ENCODE data around the gene AP1B1. TPM values are rescaled to one million over a fixed set of nuclear protein-coding genes. Genes with fewer than 3 reads are reported as not detected.

Gene AP1B1
- total and polyA plus RNA-seq, 2 donors from 2014 or later = 50.5 to 82.9 TPM

GRCh38 chr22:29301716-29302401 is 86.5 kb downstream of the AP1B1 start:
- Histone ChIP-seq H3K36me3 (ENCODE audit: control insufficient read depth in 2 of 3, insufficient read depth in 3 of 3, low read length in 3 of 3) (peaks cover 14 to 30% (median 28%) of the 10 kb centered on the region in 3 donors), H3K27ac (ENCODE audit: low read depth in 2 of 2, low read length in 2 of 2) (no peak overlapping the region)
- DNase-seq = no peak

GRCh38 chr22:29300807-29301601 is 87.4 kb downstream of the AP1B1 start:
- H3K9ac ChIP-seq (ENCODE audit: low read length in 3 of 3) = no peak overlapping the region
- intact Hi-C loops (cut with DNase I) = no loop called here
- no peak overlapping the region for H3K27ac ChIP-seq (ENCODE audit: low read depth in 2 of 2, low read length in 2 of 2)
- H3K4me3 ChIP-seq (ENCODE audit: low read length in 3 of 3) = no peak overlapping the region
- peaks cover 0 to 14% (median 7%) of the 10 kb centered on the region in 3 donors for H3K4me1 ChIP-seq (ENCODE audit: control insufficient read depth in 2 of 3, insufficient read depth in 2 of 3, low read depth in 1 of 3, low read length in 3 of 3)
- no peak for TF ChIP-seq CTCF (IDR thresholded peaks at IDR 0.05; ENCODE audit: borderline replicate concordance, extremely low read depth, insufficient read depth)
- H3K27me3 ChIP-seq (ENCODE audit: control insufficient read depth, insufficient read depth, low read length) = no peaks in the 10 kb centered on the region
- no peak for FAIRE-seq
- no peak for DNase-seq
- peaks cover 18 to 38% (median 35%) of the 10 kb centered on the region in 3 donors for H3K36me3 ChIP-seq (ENCODE audit: control insufficient read depth in 2 of 3, insufficient read depth in 3 of 3, low read length in 3 of 3)
- H3K9me3 ChIP-seq (ENCODE audit: control insufficient read depth in 2 of 3, insufficient read depth in 1 of 3, low read length in 3 of 3) = no peaks in the 10 kb centered on the region

More at GRCh38 chr22:29301716-29302401, 86.5 kb downstream of the AP1B1 start:
- H3K4me1 ChIP-seq (ENCODE audit: control insufficient read depth in 2 of 3, insufficient read depth in 2 of 3, low read depth in 1 of 3, low read length in 3 of 3) = peaks cover 0 to 14% (median 7%) of the 10 kb centered on the region in 3 donors
- no peak for FAIRE-seq
- no peaks in the 10 kb centered on the region for H3K27me3 ChIP-seq (ENCODE audit: control insufficient read depth, insufficient read depth, low read length)
- no peak overlapping the region for H3K9ac ChIP-seq (ENCODE audit: low read length in 3 of 3)
- no peaks in the 10 kb centered on the region for H3K9me3 ChIP-seq (ENCODE audit: control insufficient read depth in 2 of 3, insufficient read depth in 1 of 3, low read length in 3 of 3)
- intact Hi-C loops (cut with DNase I) = no loop called here
- H3K4me3 ChIP-seq (ENCODE audit: low read length in 3 of 3) = no peak overlapping the region
- no peak for TF ChIP-seq CTCF (IDR thresholded peaks at IDR 0.05; ENCODE audit: borderline replicate concordance, extremely low read depth, insufficient read depth)

GRCh38 chr22:29300467-29300806 is 87.9 kb downstream of the AP1B1 start:
- Histone ChIP-seq H3K27ac (ENCODE audit: low read depth in 2 of 2, low read length in 2 of 2) (no peak overlapping the region), H3K27me3 (ENCODE audit: control insufficient read depth, insufficient read depth, low read length) (no peaks in the 10 kb centered on the region), H3K9me3 (ENCODE audit: control insufficient read depth in 2 of 3, insufficient read depth in 1 of 3, low read length in 3 of 3) (no peaks in the 10 kb centered on the region), H3K4me3 (ENCODE audit: low read length in 3 of 3) (no peak overlapping the region), H3K4me1 (ENCODE audit: control insufficient read depth in 2 of 3, insufficient read depth in 2 of 3, low read depth in 1 of 3, low read length in 3 of 3) (peaks cover 0 to 12% (median 4%) of the 10 kb centered on the region in 3 donors), H3K9ac (ENCODE audit: low read length in 3 of 3) (no peak overlapping the region), H3K36me3 (ENCODE audit: control insufficient read depth in 2 of 3, insufficient read depth in 3 of 3, low read length in 3 of 3) (peaks cover 18 to 44% (median 41%) of the 10 kb centered on the region in 3 donors)
- DNase-seq = no peak
- no peak for FAIRE-seq
- TF ChIP-seq CTCF (IDR thresholded peaks at IDR 0.05; ENCODE audit: borderline replicate concordance, extremely low read depth, insufficient read depth) = no peak
- intact Hi-C loops (cut with DNase I) = no loop called here
